ENCODE data around the gene ZNF320.
"Not testable (repeated sequence)": the region's sequence is repeated elsewhere in the genome, so short reads cannot be mapped to it uniquely, and the experiment has no call there.

Gene ZNF320

GRCh38 chr19:52897138-52897935 lies at the start of gene ZNF320:
TSS of gene ZNF320 (minus strand) at chr19:52897635. CDS start at chr19:52890255, 7,380 bp downstream.
- DNase-seq (ENCODE audit: low spot score) = peak; percentile 68

- DNase-seq (ENCODE audit: low spot score) = no peak
Observed at GRCh38 chr19:52946322-52947310, 49.2 kb upstream of the ZNF320 start.

- DNase-seq (ENCODE audit: low spot score) = no peak
Observed at GRCh38 chr19:52945652-52946321, 48.4 kb upstream of the ZNF320 start.

GRCh38 chr19:52944703-52945493 lies 47.5 kb upstream of the ZNF320 start:
- DNase-seq (ENCODE audit: low spot score) = not testable (repeated sequence)

GRCh38 chr19:52943884-52944643 lies 46.6 kb upstream of the ZNF320 start:
- no peak for DNase-seq (ENCODE audit: low spot score)

- DNase-seq (ENCODE audit: low spot score) = no peak
Observed at GRCh38 chr19:52943134-52943883, 45.9 kb upstream of the ZNF320 start.

- peak; percentile 79 for DNase-seq (ENCODE audit: low spot score)
Observed at GRCh38 chr19:52942386-52943133, 45.1 kb upstream of the ZNF320 start.

GRCh38 chr19:52941941-52942385 lies 44.5 kb upstream of the ZNF320 start:
- no peak for DNase-seq (ENCODE audit: low spot score)

GRCh38 chr19:52941523-52941922 lies 44.1 kb upstream of the ZNF320 start:
- DNase-seq (ENCODE audit: low spot score) = not testable (repeated sequence)

GRCh38 chr19:52940905-52941304 lies 43.5 kb upstream of the ZNF320 start:
- not testable (repeated sequence) for DNase-seq (ENCODE audit: low spot score)

- DNase-seq (ENCODE audit: low spot score) = no peak
Observed at GRCh38 chr19:52938761-52939160, 41.3 kb upstream of the ZNF320 start.

- no peak for DNase-seq (ENCODE audit: low spot score)
Observed at GRCh38 chr19:52936954-52937325, 39.5 kb upstream of the ZNF320 start.

- no peak for DNase-seq (ENCODE audit: low spot score)
Observed at GRCh38 chr19:52936151-52936953, 38.9 kb upstream of the ZNF320 start.

- no peak for DNase-seq (ENCODE audit: low spot score)
Observed at GRCh38 chr19:52935434-52935833, 38.0 kb upstream of the ZNF320 start.

GRCh38 chr19:52924641-52925040 lies 27.2 kb upstream of the ZNF320 start:
- not testable (repeated sequence) for DNase-seq (ENCODE audit: low spot score)

GRCh38 chr19:52923778-52924593 lies 26.6 kb upstream of the ZNF320 start:
- no peak for DNase-seq (ENCODE audit: low spot score)
